IMR-90 (cell line): ENCODE results near the gene VPS52. TPM values are rescaled to one million over a fixed set of nuclear protein-coding genes. Genes with fewer than 3 reads are reported as not detected.
A peak's percentile ranks its signal among the peaks of the same experiment; 100 is the strongest.

Experiments
- ATAC-seq: fragments of 200-7000 bp; cut with Tn5 transposase; 2 replicates; pipeline ENCODE4 v1.9.1; 2020; ENCODE audit warnings: low read depth, mild to moderate bottlenecking, moderate library complexity
- BruUV-seq: library from RNA; stranded (reverse); fragments of 400-500 nt; replicated peaks from 2 replicates; lab custom pipeline; 2021; lab: Mats Ljungman, UMichigan
- CTCF ChIA-PET: fragments of 300-600 bp; formaldehyde crosslinking; extraction: SDS; loops from one replicate; lab custom pipeline; 2021; ENCODE audit warnings: antibody characterized with exemption; lab: Yijun Ruan, JAX
- POLR2A ChIA-PET: fragments of 300-600 bp; sonication (Branson Sonifier 250); formaldehyde crosslinking; loops from one replicate; lab custom pipeline; 2022; ENCODE audit warnings: antibody characterized with exemption; ENCODE audit not compliant: unreplicated experiment; lab: Charles Lee
- DNase-seq: peaks from one replicate; pipeline ENCODE4 v3.0.0; 2013
- H2AFZ ChIP-seq: replicated peaks from 2 replicates; pipeline ENCODE3; 2013; ENCODE audit warnings: low read length, mild to moderate bottlenecking; ENCODE audit not compliant: poor library complexity
- H2AK5ac ChIP-seq: 2 replicates; pipeline ENCODE4 v1.6.1; 2013; ENCODE audit warnings: low read depth, low read length, inconsistent platforms
- H2AK9ac ChIP-seq: replicated peaks from 2 replicates; pipeline ENCODE3; 2013; ENCODE audit warnings: mild to moderate bottlenecking, low read depth, low read length, moderate library complexity; ENCODE audit not compliant: poor library complexity
- H2BK120ac ChIP-seq: 2 replicates; pipeline ENCODE4 v1.6.1; 2013; ENCODE audit warnings: low read depth, low read length, inconsistent platforms
- H2BK15ac ChIP-seq: 3 replicates; pipeline ENCODE4 v1.6.1; 2013; ENCODE audit warnings: low read depth, low read length, inconsistent platforms
- H2BK20ac ChIP-seq: 2 replicates; pipeline ENCODE4 v1.6.1; 2013; ENCODE audit warnings: low read depth, mild to moderate bottlenecking, inconsistent platforms, low read length, moderate library complexity
- H2BK5ac ChIP-seq: 2 replicates; pipeline ENCODE4 v1.6.1; 2013; ENCODE audit warnings: mild to moderate bottlenecking, low read depth, low read length, inconsistent platforms; ENCODE audit not compliant: poor library complexity, severe bottlenecking
- H3K14ac ChIP-seq: replicated peaks from 2 replicates; pipeline ENCODE4 v1.6.1; 2013; ENCODE audit warnings: low read depth, low read length, inconsistent platforms
- H3K18ac ChIP-seq: 2 replicates; pipeline ENCODE4 v1.6.1; 2013; ENCODE audit warnings: low read depth, low read length, control low read depth
- H3K23ac ChIP-seq: 2 replicates; pipeline ENCODE4 v1.6.1; 2013; ENCODE audit warnings: low read depth, low read length, inconsistent platforms
- H3K27ac ChIP-seq: 2 replicates; pipeline ENCODE4 v1.5.1; 2013; ENCODE audit warnings: mild to moderate bottlenecking, control low read depth, low read length; ENCODE audit not compliant: insufficient read depth
- H3K27me3 ChIP-seq: 2 replicates; pipeline ENCODE4 v1.6.1; 2013; ENCODE audit warnings: low read length; ENCODE audit not compliant: control insufficient read depth, insufficient read depth
- H3K36me3 ChIP-seq: 2 replicates; pipeline ENCODE4 v1.6.1; 2013; ENCODE audit warnings: low read length, mixed read lengths; ENCODE audit not compliant: control insufficient read depth, insufficient read depth
- H3K4ac ChIP-seq: 2 replicates; pipeline ENCODE4 v1.6.1; 2013; ENCODE audit warnings: low read depth, low read length, inconsistent platforms
- H3K4me1 ChIP-seq: 2 replicates; pipeline ENCODE4 v1.6.1; 2013; ENCODE audit warnings: low read length, mixed read lengths; ENCODE audit not compliant: control insufficient read depth, insufficient read depth
- H3K4me2 ChIP-seq: 2 replicates; pipeline ENCODE4 v1.6.1; 2013; ENCODE audit warnings: low read depth, mild to moderate bottlenecking, control low read depth, low read length, moderate library complexity
- H3K4me3 ChIP-seq: 2 replicates; pipeline ENCODE4 v1.5.1; 2013; ENCODE audit warnings: low read depth, mild to moderate bottlenecking, control low read depth, low read length, moderate library complexity; ENCODE audit not compliant: insufficient read depth
- H3K56ac ChIP-seq: 2 replicates; pipeline ENCODE4 v1.6.1; 2013; ENCODE audit warnings: low read length, inconsistent platforms; ENCODE audit not compliant: insufficient read depth; ENCODE audit errors: extremely low read depth
- H3K79me1 ChIP-seq, 2 experiments: 2 replicates each; pipeline ENCODE4 v1.6.1; 2013; ENCODE audit warnings: low read length in 2 of 2, inconsistent platforms in 1 of 2, low read depth in 1 of 2
- H3K9ac ChIP-seq: 2 replicates; pipeline ENCODE4 v1.6.1; 2013; ENCODE audit warnings: low read depth, low read length, control low read depth
- H3K9me1 ChIP-seq: 2 replicates; pipeline ENCODE4 v1.6.1; 2013; ENCODE audit warnings: low read length, inconsistent platforms; ENCODE audit not compliant: insufficient read depth
- H3K9me3 ChIP-seq: 2 replicates; pipeline ENCODE4 v1.6.1; 2013; ENCODE audit warnings: low read length; ENCODE audit not compliant: control insufficient read depth, insufficient read depth
- H4K20me1 ChIP-seq: 2 replicates; pipeline ENCODE4 v1.6.1; 2013; ENCODE audit warnings: low read length, inconsistent platforms; ENCODE audit not compliant: insufficient read depth
- H4K5ac ChIP-seq: 2 replicates; pipeline ENCODE4 v1.6.1; 2013; ENCODE audit warnings: mild to moderate bottlenecking, low read depth, low read length, control low read depth
- H4K8ac ChIP-seq, 2 experiments: 2 replicates each; pipeline ENCODE4 v1.6.1; 2013; ENCODE audit warnings: low read depth in 2 of 2, low read length in 2 of 2, control low read depth in 1 of 2, inconsistent platforms in 1 of 2
- H4K91ac ChIP-seq: 2 replicates; pipeline ENCODE4 v1.6.1; 2013; ENCODE audit warnings: low read depth, low read length, inconsistent platforms; ENCODE audit not compliant: insufficient read depth
- BHLHE40 ChIP-seq: fragments of 150-350 bp; IDR thresholded peaks from 2 replicates; pipeline ENCODE4 v1.6.1; 2016; ENCODE audit warnings: mild to moderate bottlenecking, low read depth, low read length
- CEBPB ChIP-seq: IDR thresholded peaks from 2 replicates; pipeline ENCODE4 v1.6.1; 2012; ENCODE audit warnings: low read depth, low read length, improper control_type of control experiment
- CHD1 ChIP-seq: IDR thresholded peaks from 2 replicates; pipeline ENCODE4 v1.6.1; 2012; ENCODE audit warnings: low read depth, low read length, improper control_type of control experiment
- ELK1 ChIP-seq: fragments of 150-350 bp; IDR thresholded peaks from 2 replicates; pipeline ENCODE4 v1.6.1; 2016; ENCODE audit warnings: low read depth, mild to moderate bottlenecking, low read length, moderate library complexity, borderline replicate concordance
- FOS ChIP-seq: fragments of 150-350 bp; IDR thresholded peaks from 2 replicates; pipeline ENCODE4 v1.6.1; 2016; ENCODE audit warnings: low read depth, low read length
- MAFK ChIP-seq: IDR thresholded peaks from 2 replicates; pipeline ENCODE4 v1.6.1; 2012; ENCODE audit warnings: low read depth, low read length, improper control_type of control experiment
- MAZ ChIP-seq: IDR thresholded peaks from 2 replicates; pipeline ENCODE4 v1.6.1; 2012; ENCODE audit warnings: low read depth, mild to moderate bottlenecking, low read length, improper control_type of control experiment, moderate library complexity, borderline replicate concordance
- MXI1 ChIP-seq: IDR thresholded peaks from 2 replicates; pipeline ENCODE4 v1.6.1; 2012; ENCODE audit warnings: low read depth, mild to moderate bottlenecking, low read length, moderate library complexity, borderline replicate concordance
- NFE2L2 ChIP-seq: fragments of 150-350 bp; IDR thresholded peaks from 2 replicates; pipeline ENCODE4 v1.6.1; 2016; ENCODE audit warnings: low read depth, mild to moderate bottlenecking, low read length
- POLR2A ChIP-seq: IDR thresholded peaks from 2 replicates; pipeline ENCODE4 v1.6.1; 2012; ENCODE audit warnings: mild to moderate bottlenecking, low read depth, low read length
- RAD21 ChIP-seq: IDR thresholded peaks from 2 replicates; pipeline ENCODE4 v1.6.1; 2012; ENCODE audit warnings: low read length, improper control_type of control experiment
- RCOR1 ChIP-seq: IDR thresholded peaks from 2 replicates; pipeline ENCODE4 v1.6.1; 2012; ENCODE audit warnings: mild to moderate bottlenecking, low read length, improper control_type of control experiment; ENCODE audit not compliant: insufficient replicate concordance
- RFX5 ChIP-seq: IDR thresholded peaks from 2 replicates; pipeline ENCODE4 v1.8.0; 2012; ENCODE audit warnings: low read depth, mild to moderate bottlenecking, low read length, moderate library complexity
- SMC3 ChIP-seq: fragments of 150-350 bp; IDR thresholded peaks from 2 replicates; pipeline ENCODE4 v1.6.1; 2016; ENCODE audit warnings: low read depth, mild to moderate bottlenecking, antibody characterized with exemption, low read length, moderate library complexity
- WGBS, 2 experiments: methylation state at CpG; one replicate each; pipeline versions ENCODE4 v1.1.5 to v1.1.7; 2013; ENCODE audit warnings: missing lambda C conversion rate in 2 of 2; ENCODE audit not compliant: insufficient read length in 1 of 2; ENCODE audit errors: extremely low coverage in 2 of 2; 5-methylcytosine and 5-hydroxymethylcytosine counted together
- dilution Hi-C: fragments of 300-500 bp; cut with HindIII; formaldehyde crosslinking; loops from one replicate; pipeline ENCODE4 v1.14.3; 2018; ENCODE audit warnings: low sequenced_read_pairs; ENCODE audit not compliant: unreplicated experiment
- in situ Hi-C: fragments of 300-500 bp; cut with MboI; formaldehyde crosslinking; loops from 3 replicates; pipeline ENCODE4 v1.14.3; 2019; ENCODE audit warnings: low sequenced_read_pairs, inconsistent platforms, mixed read lengths
- intact Hi-C: fragments of 100-400 bp; cut with micrococcal nuclease; formaldehyde crosslinking; loops from 2 replicates; pipeline ENCODE4 v1.10.0; 2022
- polyA plus RNA-seq, 3 experiments: library from polyadenylated mRNA; depleted of rRNA; stranded (reverse); fragments of >200 nt; gene quantifications; 2 replicates each; pipeline ENCODE4 v1.2.3, GENCODE V29; 2012; ENCODE audit warnings: low replicate concordance in 1 of 3
- total RNA-seq: library from RNA; depleted of rRNA; stranded (reverse); fragments of >200 nt; gene quantifications from 2 replicates; pipeline ENCODE4 v1.2.3, GENCODE V29; 2012
- TF ChIP-seq, protein P1 (sequence below): fragments of 150-350 bp; IDR thresholded peaks from 2 replicates; pipeline ENCODE4 v1.6.1; 2017; ENCODE audit warnings: mild to moderate bottlenecking, antibody characterized with exemption, low read length, low read depth
- TF ChIP-seq, protein P2 (sequence below): conservative IDR thresholded peaks from 2 replicates; pipeline ENCODE4 v1.5.1; 2012; ENCODE audit warnings: mild to moderate bottlenecking, low read depth, low read length, improper control_type of control experiment

The VPS52 gene
- total and polyA plus RNA-seq, 2 of the 4 experiments (the other 2 are of a cell fraction) = 29.8 to 54.6 TPM

GRCh38 chr6:33254591-33254990, 17.1 kb downstream of the VPS52 start:
- no peak overlapping the region; the same call in 1 of the 2 replicates for H4K91ac ChIP-seq
- H3K4ac ChIP-seq = no peak overlapping the region
- POLR2A ChIA-PET = interaction anchor here (0.5 kb wide), 1 partner anchor 63 kb away, joined by 3 read pairs; no protein-coding TSS in a partner anchor
- no peaks in the 10 kb centered on the region for H3K27me3 ChIP-seq
- H4K20me1 ChIP-seq = peaks cover 3% of the 10 kb centered on the region; the same call in 1 of the 2 replicates
- 0 out of 2 replicates have a peak overlapping the region, but pooled peaks have one; percentile 23 for H2BK120ac ChIP-seq
- H2AK9ac ChIP-seq = peak overlapping the region; percentile 76
- H3K14ac ChIP-seq = no peak overlapping the region
- H2BK5ac ChIP-seq = peak overlapping the region; percentile 58
- no CpG with 5 or more reads among the region's 4 CpGs for WGBS, 2 experiments
- DNase-seq (no peak), ATAC-seq (no peak)
- H3K36me3 ChIP-seq = peaks cover 15% of the 10 kb centered on the region; the same call in 1 of the 2 replicates
- H3K9me1 ChIP-seq = peaks cover 11% of the 10 kb centered on the region
- no peak overlapping the region for H3K18ac ChIP-seq
- no peak overlapping the region for H3K56ac ChIP-seq
- CTCF ChIA-PET = no interaction called here
- no peak overlapping the region for H3K4me2 ChIP-seq
- TF ChIP-seq FOS (no peak), NFE2L2 (no peak), CEBPB (no peak), MXI1 (no peak), ELK1 (no peak), MAZ (no peak), MAFK (no peak), RCOR1 (no peak), SMC3 (no peak), BHLHE40 (no peak), RFX5 (no peak), CHD1 (no peak), POLR2A (no peak), RAD21 (no peak)
- TF ChIP-seq, protein P1, sequence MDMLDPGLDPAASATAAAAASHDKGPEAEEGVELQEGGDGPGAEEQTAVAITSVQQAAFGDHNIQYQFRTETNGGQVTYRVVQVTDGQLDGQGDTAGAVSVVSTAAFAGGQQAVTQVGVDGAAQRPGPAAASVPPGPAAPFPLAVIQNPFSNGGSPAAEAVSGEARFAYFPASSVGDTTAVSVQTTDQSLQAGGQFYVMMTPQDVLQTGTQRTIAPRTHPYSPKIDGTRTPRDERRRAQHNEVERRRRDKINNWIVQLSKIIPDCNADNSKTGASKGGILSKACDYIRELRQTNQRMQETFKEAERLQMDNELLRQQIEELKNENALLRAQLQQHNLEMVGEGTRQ = no peak
- TF ChIP-seq, protein P2, sequence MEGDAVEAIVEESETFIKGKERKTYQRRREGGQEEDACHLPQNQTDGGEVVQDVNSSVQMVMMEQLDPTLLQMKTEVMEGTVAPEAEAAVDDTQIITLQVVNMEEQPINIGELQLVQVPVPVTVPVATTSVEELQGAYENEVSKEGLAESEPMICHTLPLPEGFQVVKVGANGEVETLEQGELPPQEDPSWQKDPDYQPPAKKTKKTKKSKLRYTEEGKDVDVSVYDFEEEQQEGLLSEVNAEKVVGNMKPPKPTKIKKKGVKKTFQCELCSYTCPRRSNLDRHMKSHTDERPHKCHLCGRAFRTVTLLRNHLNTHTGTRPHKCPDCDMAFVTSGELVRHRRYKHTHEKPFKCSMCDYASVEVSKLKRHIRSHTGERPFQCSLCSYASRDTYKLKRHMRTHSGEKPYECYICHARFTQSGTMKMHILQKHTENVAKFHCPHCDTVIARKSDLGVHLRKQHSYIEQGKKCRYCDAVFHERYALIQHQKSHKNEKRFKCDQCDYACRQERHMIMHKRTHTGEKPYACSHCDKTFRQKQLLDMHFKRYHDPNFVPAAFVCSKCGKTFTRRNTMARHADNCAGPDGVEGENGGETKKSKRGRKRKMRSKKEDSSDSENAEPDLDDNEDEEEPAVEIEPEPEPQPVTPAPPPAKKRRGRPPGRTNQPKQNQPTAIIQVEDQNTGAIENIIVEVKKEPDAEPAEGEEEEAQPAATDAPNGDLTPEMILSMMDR = no peak
- H4K8ac ChIP-seq = peak overlapping the region in 1 of 2 experiments; percentile 73; a peak in 2 of 4 replicates
- H3K27ac ChIP-seq = no peak overlapping the region; the same call in 1 of the 2 replicates
- no peak overlapping the region for H3K23ac ChIP-seq
- H2AFZ ChIP-seq = no peak overlapping the region
- H3K4me1 ChIP-seq = peaks cover 10% of the 10 kb centered on the region
- no peak overlapping the region for H2BK15ac ChIP-seq
- in situ Hi-C loops (no loop called here), intact Hi-C loops (no loop called here), dilution Hi-C loops (no loop called here)
- peaks cover 3 to 30% of the 10 kb centered on the region in 2 experiments; a peak in 3 of 4 replicates for H3K79me1 ChIP-seq
- no peak overlapping the region for H2BK20ac ChIP-seq
- no peak overlapping the region for H3K4me3 ChIP-seq
- BruUV-seq = no TSS peak
- H3K9me3 ChIP-seq = no peaks in the 10 kb centered on the region
- H4K5ac ChIP-seq = no peak overlapping the region
- no peak overlapping the region for H3K9ac ChIP-seq
- no peak overlapping the region; the same call in 1 of the 2 replicates for H2AK5ac ChIP-seq
